ENCODE results near the gene CBX1. TPM values are rescaled to one million over a fixed set of nuclear protein-coding genes. Genes with fewer than 3 reads are reported as not detected.

The CBX1 gene
- polyA plus RNA-seq, 1 donor from 2014 or later = 363 TPM

DNA sequence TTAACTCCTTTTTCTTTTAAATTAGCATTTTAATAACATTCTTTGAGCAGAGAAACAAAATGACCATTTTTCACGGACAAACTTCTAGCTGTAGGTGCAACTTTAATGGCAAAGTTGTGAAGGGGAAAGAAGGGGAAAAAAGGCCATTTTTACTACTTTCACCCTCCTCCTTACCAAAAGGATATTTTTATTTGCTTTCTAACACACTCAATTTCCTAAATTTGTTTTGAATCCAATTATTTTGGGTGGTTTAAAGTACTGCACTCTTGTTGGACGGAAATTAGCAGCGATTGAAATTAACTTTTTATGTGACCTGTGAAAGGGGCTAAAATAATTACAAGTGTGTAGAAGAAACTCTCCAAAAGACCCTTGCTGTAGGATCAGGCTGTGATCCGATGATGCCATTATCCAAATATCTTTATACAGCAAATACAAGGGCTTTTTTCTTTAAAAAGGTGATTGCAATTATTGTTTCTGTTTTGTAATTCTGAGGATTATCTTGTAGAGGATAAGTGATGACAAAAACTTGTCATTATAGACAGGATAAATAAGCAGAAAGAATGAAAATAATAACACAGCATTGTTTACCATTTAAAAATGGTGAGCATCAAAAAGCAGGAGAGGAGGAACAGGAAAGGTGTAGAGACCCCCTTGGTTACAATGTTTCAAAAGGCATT, 48.6 kb upstream of the CBX1 start:
- Histone ChIP-seq H3K27ac (ENCODE audit: low read length) (peak overlapping the region; percentile 84), H3K36me3 (ENCODE audit: insufficient read depth, low read length) (no peaks in the 10 kb centered on the region), H3K9ac (ENCODE audit: low read length) (peak overlapping the region; percentile 59), H4K20me1 (ENCODE audit: insufficient read depth) (no peaks in the 10 kb centered on the region), H3K4me2 (ENCODE audit: low read length) (peak overlapping the region; percentile 53), H3K4me3 (ENCODE audit: low read length) (peak overlapping the region; percentile 51), H3K9me3 (ENCODE audit: low read length) (no peaks in the 10 kb centered on the region), H3F3A (ENCODE audit: insufficient read depth, low read length, poor library complexity, severe bottlenecking) (no peaks in the 10 kb centered on the region), H3K9me2 (ENCODE audit: insufficient read depth, low read length) (no peaks in the 10 kb centered on the region), H3K79me2 (replicated peaks; ENCODE audit: insufficient read depth, low read length) (no peaks in the 10 kb centered on the region), H3K27me3 (ENCODE audit: insufficient read depth, low read depth, low read length) (no peaks in the 10 kb centered on the region), H2AFZ (ENCODE audit: low read depth, low read length) (no peak overlapping the region)
- TF ChIP-seq POLR2AphosphoS5 (IDR thresholded peaks at IDR 0.05) (no peak), SMC3 (conservative IDR thresholded peaks at IDR 0.05; ENCODE audit: poor library complexity) (no peak), EZH2 (IDR thresholded peaks at IDR 0.05; ENCODE audit: borderline replicate concordance, insufficient read depth, low read length, poor library complexity, severe bottlenecking) (no peak), RAD21 (conservative IDR thresholded peaks at IDR 0.05) (no peak), MXI1 (conservative IDR thresholded peaks at IDR 0.05; ENCODE audit: poor library complexity, severe bottlenecking) (no peak), EP300 (conservative IDR thresholded peaks at IDR 0.05; ENCODE audit: poor library complexity, severe bottlenecking) (no peak), TAF1 (IDR thresholded peaks at IDR 0.05; ENCODE audit: low read depth) (no peak)
- TF ChIP-seq, protein P1, sequence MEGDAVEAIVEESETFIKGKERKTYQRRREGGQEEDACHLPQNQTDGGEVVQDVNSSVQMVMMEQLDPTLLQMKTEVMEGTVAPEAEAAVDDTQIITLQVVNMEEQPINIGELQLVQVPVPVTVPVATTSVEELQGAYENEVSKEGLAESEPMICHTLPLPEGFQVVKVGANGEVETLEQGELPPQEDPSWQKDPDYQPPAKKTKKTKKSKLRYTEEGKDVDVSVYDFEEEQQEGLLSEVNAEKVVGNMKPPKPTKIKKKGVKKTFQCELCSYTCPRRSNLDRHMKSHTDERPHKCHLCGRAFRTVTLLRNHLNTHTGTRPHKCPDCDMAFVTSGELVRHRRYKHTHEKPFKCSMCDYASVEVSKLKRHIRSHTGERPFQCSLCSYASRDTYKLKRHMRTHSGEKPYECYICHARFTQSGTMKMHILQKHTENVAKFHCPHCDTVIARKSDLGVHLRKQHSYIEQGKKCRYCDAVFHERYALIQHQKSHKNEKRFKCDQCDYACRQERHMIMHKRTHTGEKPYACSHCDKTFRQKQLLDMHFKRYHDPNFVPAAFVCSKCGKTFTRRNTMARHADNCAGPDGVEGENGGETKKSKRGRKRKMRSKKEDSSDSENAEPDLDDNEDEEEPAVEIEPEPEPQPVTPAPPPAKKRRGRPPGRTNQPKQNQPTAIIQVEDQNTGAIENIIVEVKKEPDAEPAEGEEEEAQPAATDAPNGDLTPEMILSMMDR (IDR thresholded peaks at IDR 0.05; ENCODE audit: poor library complexity, severe bottlenecking) = no peak
- TF ChIP-seq, protein P2, sequence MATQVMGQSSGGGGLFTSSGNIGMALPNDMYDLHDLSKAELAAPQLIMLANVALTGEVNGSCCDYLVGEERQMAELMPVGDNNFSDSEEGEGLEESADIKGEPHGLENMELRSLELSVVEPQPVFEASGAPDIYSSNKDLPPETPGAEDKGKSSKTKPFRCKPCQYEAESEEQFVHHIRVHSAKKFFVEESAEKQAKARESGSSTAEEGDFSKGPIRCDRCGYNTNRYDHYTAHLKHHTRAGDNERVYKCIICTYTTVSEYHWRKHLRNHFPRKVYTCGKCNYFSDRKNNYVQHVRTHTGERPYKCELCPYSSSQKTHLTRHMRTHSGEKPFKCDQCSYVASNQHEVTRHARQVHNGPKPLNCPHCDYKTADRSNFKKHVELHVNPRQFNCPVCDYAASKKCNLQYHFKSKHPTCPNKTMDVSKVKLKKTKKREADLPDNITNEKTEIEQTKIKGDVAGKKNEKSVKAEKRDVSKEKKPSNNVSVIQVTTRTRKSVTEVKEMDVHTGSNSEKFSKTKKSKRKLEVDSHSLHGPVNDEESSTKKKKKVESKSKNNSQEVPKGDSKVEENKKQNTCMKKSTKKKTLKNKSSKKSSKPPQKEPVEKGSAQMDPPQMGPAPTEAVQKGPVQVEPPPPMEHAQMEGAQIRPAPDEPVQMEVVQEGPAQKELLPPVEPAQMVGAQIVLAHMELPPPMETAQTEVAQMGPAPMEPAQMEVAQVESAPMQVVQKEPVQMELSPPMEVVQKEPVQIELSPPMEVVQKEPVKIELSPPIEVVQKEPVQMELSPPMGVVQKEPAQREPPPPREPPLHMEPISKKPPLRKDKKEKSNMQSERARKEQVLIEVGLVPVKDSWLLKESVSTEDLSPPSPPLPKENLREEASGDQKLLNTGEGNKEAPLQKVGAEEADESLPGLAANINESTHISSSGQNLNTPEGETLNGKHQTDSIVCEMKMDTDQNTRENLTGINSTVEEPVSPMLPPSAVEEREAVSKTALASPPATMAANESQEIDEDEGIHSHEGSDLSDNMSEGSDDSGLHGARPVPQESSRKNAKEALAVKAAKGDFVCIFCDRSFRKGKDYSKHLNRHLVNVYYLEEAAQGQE (IDR thresholded peaks at IDR 0.05; ENCODE audit: borderline replicate concordance) = no peak

DNA sequence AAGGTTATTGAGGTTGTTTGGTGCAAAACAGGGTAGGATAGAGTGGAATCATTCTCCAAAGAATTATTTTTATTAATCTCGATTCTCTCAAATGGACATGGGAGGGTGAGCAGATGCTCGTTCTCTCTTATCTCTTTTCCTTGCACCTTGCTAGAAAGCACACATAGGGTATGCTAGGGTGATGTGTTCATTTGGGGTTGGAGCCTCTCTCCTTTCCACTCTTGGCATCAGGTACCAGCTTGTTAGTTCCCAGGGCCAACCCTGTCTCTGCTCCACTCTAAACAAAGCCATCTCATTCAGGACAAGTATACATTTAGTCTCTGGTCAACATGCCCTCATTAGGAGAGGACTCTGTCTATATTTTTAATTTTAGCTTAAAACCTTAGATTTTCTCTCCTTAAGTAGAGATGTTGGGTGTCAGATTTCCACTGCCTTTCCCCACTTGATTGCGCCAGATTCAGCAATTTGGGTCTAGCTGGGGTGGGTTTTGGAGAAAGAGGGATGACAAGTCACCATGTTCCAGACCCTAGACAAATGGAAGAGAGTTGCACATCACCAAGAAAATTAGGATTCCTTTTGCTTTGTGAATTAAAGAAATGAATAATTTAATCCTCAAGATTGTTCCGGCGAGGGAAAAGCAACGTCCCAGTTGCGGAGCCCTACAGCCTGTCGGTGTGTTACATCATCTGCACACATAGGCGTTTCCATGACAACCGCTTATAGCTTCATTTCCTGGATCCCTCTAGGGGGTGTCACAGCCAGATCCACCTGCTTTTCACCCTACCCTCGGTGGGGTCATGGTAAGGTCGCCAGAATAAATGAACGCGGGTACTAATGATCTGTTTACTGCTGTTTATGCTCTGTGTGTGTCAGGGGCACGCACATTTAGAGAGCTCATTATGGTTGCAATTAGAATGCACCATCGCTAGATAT, 47.8 kb upstream of the CBX1 start:
- TF ChIP-seq, protein P2 (IDR thresholded peaks at IDR 0.05; ENCODE audit: borderline replicate concordance) = peak; percentile 79
- TF ChIP-seq TAF1 (IDR thresholded peaks at IDR 0.05; ENCODE audit: low read depth) = no peak
- TF ChIP-seq EP300 (conservative IDR thresholded peaks at IDR 0.05; ENCODE audit: poor library complexity, severe bottlenecking) = peak; percentile 85
- TF ChIP-seq POLR2AphosphoS5 (IDR thresholded peaks at IDR 0.05) = peak; percentile 71
- peak; percentile 34 for TF ChIP-seq SMC3 (conservative IDR thresholded peaks at IDR 0.05; ENCODE audit: poor library complexity)
- peak; percentile 24 for TF ChIP-seq MXI1 (conservative IDR thresholded peaks at IDR 0.05; ENCODE audit: poor library complexity, severe bottlenecking)
- TF ChIP-seq RAD21 (conservative IDR thresholded peaks at IDR 0.05) = peak; percentile 37
- TF ChIP-seq EZH2 (IDR thresholded peaks at IDR 0.05; ENCODE audit: borderline replicate concordance, insufficient read depth, low read length, poor library complexity, severe bottlenecking) = no peak
- TF ChIP-seq, protein P1 (IDR thresholded peaks at IDR 0.05; ENCODE audit: poor library complexity, severe bottlenecking) = peak; percentile 56
- Histone ChIP-seq H4K20me1 (ENCODE audit: insufficient read depth) (no peaks in the 10 kb centered on the region), H3K9ac (ENCODE audit: low read length) (peak overlapping the region; percentile 59), H3K4me2 (ENCODE audit: low read length) (peak overlapping the region; percentile 53), H2AFZ (ENCODE audit: low read depth, low read length) (no peak overlapping the region), H3K4me3 (ENCODE audit: low read length) (peak overlapping the region; percentile 51), H3K27me3 (ENCODE audit: insufficient read depth, low read depth, low read length) (no peaks in the 10 kb centered on the region), H3K9me3 (ENCODE audit: low read length) (no peaks in the 10 kb centered on the region), H3K27ac (ENCODE audit: low read length) (peak overlapping the region; percentile 84), H3K36me3 (ENCODE audit: insufficient read depth, low read length) (no peaks in the 10 kb centered on the region), H3K79me2 (replicated peaks; ENCODE audit: insufficient read depth, low read length) (no peaks in the 10 kb centered on the region), H3K9me2 (ENCODE audit: insufficient read depth, low read length) (no peaks in the 10 kb centered on the region), H3F3A (ENCODE audit: insufficient read depth, low read length, poor library complexity, severe bottlenecking) (no peaks in the 10 kb centered on the region)

All from neural cell (in vitro differentiated cells).